ENCODE data around the gene PTPRN2.
A peak's percentile ranks its signal among the peaks of the same experiment; 100 is the strongest.
"Not testable (repeated sequence)": the region's sequence is repeated elsewhere in the genome, so short reads cannot be mapped to it uniquely, and the experiment has no call there.

PTPRN2 gene

DNA sequence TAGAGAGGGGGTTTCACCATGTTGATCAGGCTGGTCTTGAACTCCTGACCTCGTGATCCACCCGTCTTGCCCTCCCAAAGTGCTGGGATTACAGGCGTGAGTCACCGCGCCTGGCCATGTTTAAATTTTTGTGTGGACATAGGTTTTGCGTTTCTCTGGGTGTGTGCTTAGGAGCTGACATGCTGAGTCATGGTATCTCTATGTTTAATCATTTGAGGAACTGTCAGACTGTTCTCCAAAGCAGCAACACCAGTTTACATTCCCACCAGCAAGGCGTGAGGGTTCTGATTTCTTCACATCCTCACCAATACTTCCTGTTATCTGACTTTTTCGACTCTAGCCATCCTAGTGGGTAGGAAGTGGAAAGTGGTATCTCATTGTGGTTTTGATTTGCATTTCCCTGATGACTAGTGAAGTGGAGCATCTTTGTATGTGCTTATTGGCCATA is 1097.1 kb downstream of the PTPRN2 start:
- H3K4me3 ChIP-seq (ENCODE audit: low read depth, low read length): no peak overlapping the region
- DNase-seq (ENCODE audit: low read depth): peak; percentile 96
- TF ChIP-seq CTCF (conservative IDR thresholded peaks at IDR 0.05; ENCODE audit: low read depth, low read length): no peak

- not testable (repeated sequence) for DNase-seq (ENCODE audit: low read depth); H3K4me3 ChIP-seq (ENCODE audit: low read depth, low read length)
Measured at GRCh38 chr7:157489870-157490269, 1097.8 kb downstream of the PTPRN2 start.

Measured in choroid plexus epithelial cell (primary cell).